Heart left ventricle (tissue), 16 donors: ENCODE results near the gene RBM33. TPM values are rescaled to one million over a fixed set of nuclear protein-coding genes. Genes with fewer than 3 reads are reported as not detected.

Experiments
- ATAC-seq, 4 donors: fragments of 200-7000 bp; cut with Tn5 transposase; one replicate each; pipeline ENCODE4 v1.9.1; 2020 to 2022; ENCODE audit warnings: moderate library complexity in 4 of 4, mild to moderate bottlenecking in 3 of 4, moderate number of reproducible peaks in 1 of 4
- DNase-seq, 5 donors: peaks; one replicate each; pipeline ENCODE4 v3.0.0-alpha.2; 2020
- H3K27ac ChIP-seq, 12 donors: fragments of 200-600 bp; sonication (generic) in 4 of 12; one replicate each; pipeline versions ENCODE4 v1.5.0 to v1.8.0; 2016 to 2022; ENCODE audit warnings: mild to moderate bottlenecking in 2 of 12
- H3K27me3 ChIP-seq, 9 donors: fragments of 200-600 bp; sonication (generic) in 2 of 9; one replicate each; pipeline versions ENCODE4 v1.5.1 to v1.8.0; 2016 to 2022; ENCODE audit warnings: mild to moderate bottlenecking in 3 of 9
- H3K36me3 ChIP-seq, 9 donors: fragments of 200-600 bp; sonication (generic) in 2 of 9; one replicate each; pipeline versions ENCODE4 v1.5.0 to v1.8.0; 2018 to 2022; ENCODE audit warnings: mild to moderate bottlenecking in 2 of 9
- H3K4me1 ChIP-seq, 12 donors: fragments of 200-600 bp; sonication (generic) in 4 of 12; one replicate each; pipeline versions ENCODE4 v1.5.0 to v1.8.0; 2016 to 2022; ENCODE audit warnings: mild to moderate bottlenecking in 3 of 12
- H3K4me3 ChIP-seq, 12 donors: fragments of 200-600 bp; sonication (generic) in 4 of 12; one replicate each; pipeline versions ENCODE4 v1.5.0 to v1.8.0; 2017 to 2022; ENCODE audit warnings: mild to moderate bottlenecking in 9 of 12, moderate library complexity in 4 of 12
- H3K9me3 ChIP-seq, 12 donors: fragments of 200-600 bp; sonication (generic) in 4 of 12; one replicate each; pipeline versions ENCODE4 v1.5.0 to v1.8.0; 2016 to 2022; ENCODE audit warnings: mild to moderate bottlenecking in 1 of 12
- POLR2A ChIP-seq, 2 donors: fragments of 450-650 bp; IDR thresholded peaks; one replicate each; pipeline ENCODE4 v1.6.1; 2017; ENCODE audit warnings: antibody characterized with exemption in 2 of 2, mild to moderate bottlenecking in 2 of 2, moderate library complexity in 2 of 2
- WGBS, 4 donors: extraction: QIAGEN DNeasy Blood & Tissue Kit in 2 of 4; methylation state at CpG; one replicate each; pipeline versions ENCODE4 v1.1.5 to v1.1.7; 2013 to 2018; 5-methylcytosine and 5-hydroxymethylcytosine counted together
- intact Hi-C, 10 donors: fragments of 100-400 bp; cut with DNase I; formaldehyde crosslinking; loops; one replicate each; pipeline versions ENCODE4 v1.11.1 to v1.14.2; 2022
- polyA plus RNA-seq, 2 donors: library from polyadenylated mRNA; stranded (reverse); fragments of 200-250 nt; gene quantifications; one replicate each; pipeline ENCODE4 v1.2.3, GENCODE V29; 2013
- total RNA-seq, 9 donors: library from RNA; depleted of rRNA in 2 of 9; stranded (reverse); fragments of >200 nt in 2 of 9; fragmentation: NEBNext Ultra II Directional in 3 of 9; extraction: Animal tissue kit (Norgen Biotek cat#: 25700) in 3 of 9; gene quantifications; one replicate each; pipeline versions ENCODE4 v1.1.0 to v1.2.4, GENCODE V29; 2016 to 2023
- TF ChIP-seq, protein P1 (sequence below), 12 donors: fragments of 200-600 bp; sonication (generic) in 4 of 12; IDR thresholded peaks; one replicate each; pipeline versions ENCODE4 v1.5.0 to v1.8.0; 2018 to 2022; ENCODE audit warnings: antibody characterized with exemption in 12 of 12, mild to moderate bottlenecking in 5 of 12
- donor health status: ischemic (EF 13 %, LVEDD 7.1; RV severe dilation, severe dysfunction).
- donor health status: healthy with polysubstance abuse.
- donor health status: DM: no; HTN: yes; CAD: no.
- donor health status: DM: no; HTN: no; CAD: no.
- donor health status: ischemic (EF 25% LVEDD 6.9; RV normal size, moderate dysfunction).
- donor health status: ischemic (EF 25% LVEDD 5.7; RV mildly dilated, moderate dysfunction).
- donor health status: healthy.
- donor health status: DM: yes; HTN: yes; CAD: no.
- donor health status: ischemic (EF 35%, LVEDD 5.7; RV mildly dilated, moderate dysfunction).
- donor health status: nonischemic (EF 11% LVEDD 7.7; RV severe dilation, severe dysfunction).
- donor health status: DM: yes; HTN: yes; CAD: no.
- donor health status: PGD.
- donor health status: ischemic (EF 29% LVEDD 5.4; RV normal size, mild dysfunction).
- donor health status: nonischemic (EF 23%, LVEDD 6.1; RV moderate dilation, normal function).

Gene RBM33
- total and polyA plus RNA-seq, 11 donors, result 13.1 to 40.8 (median 30.2) TPM

GRCh38 chr7:155755026-155755425 lies 110.6 kb downstream of the RBM33 start:
- H3K36me3 ChIP-seq, result peaks cover 0 to 12% (median 3%) of the 10 kb centered on the region in 9 donors
- no peak for TF ChIP-seq POLR2A (IDR thresholded peaks at IDR 0.05)
- TF ChIP-seq, protein P1, sequence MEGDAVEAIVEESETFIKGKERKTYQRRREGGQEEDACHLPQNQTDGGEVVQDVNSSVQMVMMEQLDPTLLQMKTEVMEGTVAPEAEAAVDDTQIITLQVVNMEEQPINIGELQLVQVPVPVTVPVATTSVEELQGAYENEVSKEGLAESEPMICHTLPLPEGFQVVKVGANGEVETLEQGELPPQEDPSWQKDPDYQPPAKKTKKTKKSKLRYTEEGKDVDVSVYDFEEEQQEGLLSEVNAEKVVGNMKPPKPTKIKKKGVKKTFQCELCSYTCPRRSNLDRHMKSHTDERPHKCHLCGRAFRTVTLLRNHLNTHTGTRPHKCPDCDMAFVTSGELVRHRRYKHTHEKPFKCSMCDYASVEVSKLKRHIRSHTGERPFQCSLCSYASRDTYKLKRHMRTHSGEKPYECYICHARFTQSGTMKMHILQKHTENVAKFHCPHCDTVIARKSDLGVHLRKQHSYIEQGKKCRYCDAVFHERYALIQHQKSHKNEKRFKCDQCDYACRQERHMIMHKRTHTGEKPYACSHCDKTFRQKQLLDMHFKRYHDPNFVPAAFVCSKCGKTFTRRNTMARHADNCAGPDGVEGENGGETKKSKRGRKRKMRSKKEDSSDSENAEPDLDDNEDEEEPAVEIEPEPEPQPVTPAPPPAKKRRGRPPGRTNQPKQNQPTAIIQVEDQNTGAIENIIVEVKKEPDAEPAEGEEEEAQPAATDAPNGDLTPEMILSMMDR (IDR thresholded peaks at IDR 0.05), result no peak
- WGBS, 4 donors, result 39 to 61% (median 52%) methylated on average over 3 of the region's 3 CpGs
- ATAC-seq, result peak in 3 of 4 donors; percentile 48 to 61 (median 49)
- H3K27me3 ChIP-seq, result no peaks in the 10 kb centered on the region
- no peak overlapping the region for H3K4me3 ChIP-seq
- H3K27ac ChIP-seq, result no peak overlapping the region
- no peak for DNase-seq
- peaks cover 0 to 5% (median 0%) of the 10 kb centered on the region in 12 donors for H3K9me3 ChIP-seq
- intact Hi-C loops, result no loop called here
- peaks cover 0 to 72% (median 42%) of the 10 kb centered on the region in 12 donors for H3K4me1 ChIP-seq

GRCh38 chr7:155756322-155756721 lies 111.9 kb downstream of the RBM33 start:
- intact Hi-C loops, result no loop called here
- Histone ChIP-seq H3K27ac (peak overlapping the region in 1 of 12 donors; percentile 7), H3K4me3 (no peak overlapping the region), H3K9me3 (peaks cover 0 to 5% (median 0%) of the 10 kb centered on the region in 12 donors), H3K36me3 (peaks cover 0 to 15% (median 3%) of the 10 kb centered on the region in 9 donors), H3K4me1 (peaks cover 0 to 73% (median 41%) of the 10 kb centered on the region in 12 donors), H3K27me3 (no peaks in the 10 kb centered on the region)
- 93 to 95% (median 93%) methylated on average over 9 of the region's 9 CpGs for WGBS, 4 donors
- ATAC-seq (no peak), DNase-seq (no peak)
- TF ChIP-seq, protein P1 (IDR thresholded peaks at IDR 0.05), result no peak
- no peak for TF ChIP-seq POLR2A (IDR thresholded peaks at IDR 0.05)

- no peak for TF ChIP-seq POLR2A (IDR thresholded peaks at IDR 0.05)
- TF ChIP-seq, protein P1 (IDR thresholded peaks at IDR 0.05), result no peak
- WGBS, 4 donors, result 80 to 88% (median 88%) methylated on average over 8 to 10 of the region's 10 CpGs
- ATAC-seq (no peak), DNase-seq (no peak)
- H3K9me3 ChIP-seq, result peaks cover 0 to 5% (median 0%) of the 10 kb centered on the region in 12 donors
- no peak overlapping the region for H3K4me3 ChIP-seq
- peaks cover 0 to 73% (median 33%) of the 10 kb centered on the region in 12 donors for H3K4me1 ChIP-seq
- H3K27ac ChIP-seq, result no peak overlapping the region
- no peaks in the 10 kb centered on the region for H3K27me3 ChIP-seq
- H3K36me3 ChIP-seq, result peaks cover 0 to 15% (median 3%) of the 10 kb centered on the region in 9 donors
- intact Hi-C loops, result no loop called here
These were observed 113.9 kb downstream of the RBM33 start for GRCh38 chr7:155758348-155758747.

GRCh38 chr7:155759740-155760430 lies 115.4 kb downstream of the RBM33 start:
- Histone ChIP-seq H3K36me3 (peaks cover 0 to 30% (median 12%) of the 10 kb centered on the region in 9 donors), H3K27ac (no peak overlapping the region), H3K4me3 (no peak overlapping the region), H3K27me3 (no peaks in the 10 kb centered on the region), H3K4me1 (peaks cover 4 to 75% (median 29%) of the 10 kb centered on the region in 12 donors), H3K9me3 (peaks cover 0 to 5% (median 0%) of the 10 kb centered on the region in 12 donors)
- WGBS, 4 donors, result 64 to 78% (median 73%) methylated on average over 9 of the region's 9 CpGs
- intact Hi-C loops, result loop anchor here in 2 of 10 donors (5.0 to 10.0 kb wide), 2 partner anchors 113 to 845 kb away; no protein-coding TSS in a partner anchor
- DNase-seq (no peak), ATAC-seq (peak in 3 of 4 donors; percentile 44 to 54 (median 48))
- TF ChIP-seq POLR2A (IDR thresholded peaks at IDR 0.05), result no peak
- TF ChIP-seq, protein P1 (IDR thresholded peaks at IDR 0.05), result no peak
